GM13977 (cell line): Measurements from ENCODE around the gene PCNX2.

Experiments used
- DNase-seq: peaks from one replicate; pipeline ENCODE4 v3.0.0; 2012; ENCODE audit warnings: low spot score
- in situ Hi-C: fragments of 300-500 bp; cut with MboI; formaldehyde crosslinking; loops from one replicate; pipeline ENCODE4 v1.12.0; 2022; ENCODE audit warnings: low sequenced_read_pairs, low pct_unique_long_range_greater_than_20kb, mixed read lengths, inconsistent platforms; ENCODE audit not compliant: unreplicated experiment
- TF ChIP-seq, protein P1 (sequence below): IDR thresholded peaks from 2 replicates; pipeline ENCODE4 v1.5.1; 2012; ENCODE audit warnings: mild to moderate bottlenecking, control low read depth; ENCODE audit not compliant: insufficient read depth; ENCODE audit errors: extremely low read depth, missing control alignments

Gene PCNX2

DNA sequence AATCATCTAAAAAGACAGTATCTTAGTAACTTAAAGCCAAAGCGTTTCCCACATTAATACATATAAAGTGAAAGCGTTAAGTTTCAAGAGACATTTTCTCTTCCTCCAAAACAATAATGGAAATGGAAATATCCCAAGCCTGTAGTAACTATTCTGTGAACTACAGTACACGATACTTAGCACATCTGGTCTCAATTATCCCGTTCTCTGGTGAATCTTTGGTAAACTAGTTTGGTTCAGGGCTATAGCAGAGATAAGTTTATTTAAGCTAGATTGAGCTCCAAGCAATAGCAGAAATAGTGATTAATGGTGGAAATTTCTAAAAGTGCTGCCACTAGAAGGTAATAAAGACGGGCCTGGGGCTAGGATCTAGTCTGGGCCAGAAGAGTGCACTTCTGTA, 55.2 kb downstream of the PCNX2 start:
- in situ Hi-C loops = no loop called here
- DNase-seq = no peak
- TF ChIP-seq, protein P1, sequence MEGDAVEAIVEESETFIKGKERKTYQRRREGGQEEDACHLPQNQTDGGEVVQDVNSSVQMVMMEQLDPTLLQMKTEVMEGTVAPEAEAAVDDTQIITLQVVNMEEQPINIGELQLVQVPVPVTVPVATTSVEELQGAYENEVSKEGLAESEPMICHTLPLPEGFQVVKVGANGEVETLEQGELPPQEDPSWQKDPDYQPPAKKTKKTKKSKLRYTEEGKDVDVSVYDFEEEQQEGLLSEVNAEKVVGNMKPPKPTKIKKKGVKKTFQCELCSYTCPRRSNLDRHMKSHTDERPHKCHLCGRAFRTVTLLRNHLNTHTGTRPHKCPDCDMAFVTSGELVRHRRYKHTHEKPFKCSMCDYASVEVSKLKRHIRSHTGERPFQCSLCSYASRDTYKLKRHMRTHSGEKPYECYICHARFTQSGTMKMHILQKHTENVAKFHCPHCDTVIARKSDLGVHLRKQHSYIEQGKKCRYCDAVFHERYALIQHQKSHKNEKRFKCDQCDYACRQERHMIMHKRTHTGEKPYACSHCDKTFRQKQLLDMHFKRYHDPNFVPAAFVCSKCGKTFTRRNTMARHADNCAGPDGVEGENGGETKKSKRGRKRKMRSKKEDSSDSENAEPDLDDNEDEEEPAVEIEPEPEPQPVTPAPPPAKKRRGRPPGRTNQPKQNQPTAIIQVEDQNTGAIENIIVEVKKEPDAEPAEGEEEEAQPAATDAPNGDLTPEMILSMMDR = no peak

DNA sequence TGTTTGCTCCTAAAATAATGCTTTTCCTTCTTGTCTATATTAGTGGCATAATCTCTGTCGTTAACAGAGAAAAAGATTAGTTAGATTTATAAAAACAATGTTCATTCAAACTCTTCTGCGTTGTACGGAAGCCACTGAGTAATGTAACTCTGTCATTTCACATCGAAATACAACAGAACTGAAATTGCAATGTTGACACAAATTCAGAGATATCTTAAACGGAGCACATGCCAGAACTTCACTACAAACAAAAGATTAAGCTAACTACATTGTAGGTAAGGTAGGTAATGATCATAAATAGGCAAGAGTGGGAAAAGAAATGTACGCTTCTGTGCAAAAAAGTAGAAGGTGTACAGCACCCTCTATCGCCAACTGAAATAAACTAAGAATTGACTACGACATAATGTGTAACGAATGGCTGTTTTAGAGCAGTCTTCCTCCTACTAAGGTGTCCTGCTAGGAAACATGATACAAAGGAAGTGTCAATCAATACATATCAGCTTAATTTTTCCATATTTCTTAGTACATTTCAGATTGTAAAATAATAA, 56.6 kb downstream of the PCNX2 start:
- in situ Hi-C loops = loop anchor here (10.0 kb wide), 1 partner anchor 604 kb away; the partner anchor contains the start of gene SIPA1L2
- TF ChIP-seq, protein P1 = no peak
- no peak for DNase-seq

DNA sequence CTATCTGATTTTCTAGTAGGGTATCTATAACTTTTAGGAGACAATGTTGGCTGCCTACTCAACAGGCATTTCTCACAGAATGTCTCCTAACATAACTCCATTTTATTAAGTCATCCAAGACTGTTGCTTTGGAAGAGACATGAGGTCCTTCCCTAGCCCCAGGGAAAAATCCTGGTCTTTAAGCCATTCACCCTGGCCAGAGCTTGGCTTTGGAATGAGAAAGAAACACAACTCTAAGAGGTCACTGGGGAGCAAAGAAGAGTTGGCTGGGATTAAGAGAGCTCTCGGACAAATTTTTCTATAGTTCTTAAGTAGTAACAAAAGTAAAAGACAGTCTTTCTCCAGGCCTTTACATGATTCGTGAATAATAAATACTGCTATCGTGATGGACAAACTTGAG, 57.9 kb downstream of the PCNX2 start:
- in situ Hi-C loops = loop anchor here (10.0 kb wide), 1 partner anchor 603 kb away; the partner anchor contains the start of gene SIPA1L2

DNA sequence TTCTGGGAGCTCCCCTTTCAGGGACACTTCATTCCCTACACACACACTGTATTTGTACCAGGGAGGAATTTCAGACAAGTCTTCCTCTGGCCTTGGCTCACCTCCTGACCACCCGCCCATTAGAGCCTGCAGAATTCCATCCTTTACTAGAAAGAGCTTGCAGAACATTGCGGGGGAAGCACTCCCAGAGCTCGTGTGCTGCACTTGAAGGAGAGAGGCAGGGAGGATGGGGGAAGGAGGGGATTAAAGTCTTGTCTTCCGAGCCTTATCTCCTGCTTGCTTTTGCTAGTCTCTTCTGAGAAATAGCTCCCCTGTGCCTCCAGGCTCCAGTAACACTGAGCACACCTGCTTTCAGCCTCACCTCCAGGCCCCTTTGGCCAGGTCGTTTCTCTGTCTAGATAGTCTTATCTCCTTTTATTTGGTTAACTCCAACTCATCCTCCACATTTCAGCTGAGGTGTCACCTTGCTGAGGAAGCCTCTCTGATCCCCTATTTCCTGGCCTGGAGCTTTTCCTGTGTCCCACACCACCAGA, 62.0 kb downstream of the PCNX2 start:
- in situ Hi-C loops = loop anchor here (10.0 kb wide), 1 partner anchor 599 kb away; the partner anchor contains the start of gene SIPA1L2
- no peak for DNase-seq
- TF ChIP-seq, protein P1 = no peak

More for the DNA sequence above, 57.9 kb downstream of the PCNX2 start:
- no peak for DNase-seq
- TF ChIP-seq, protein P1 = no peak

DNA sequence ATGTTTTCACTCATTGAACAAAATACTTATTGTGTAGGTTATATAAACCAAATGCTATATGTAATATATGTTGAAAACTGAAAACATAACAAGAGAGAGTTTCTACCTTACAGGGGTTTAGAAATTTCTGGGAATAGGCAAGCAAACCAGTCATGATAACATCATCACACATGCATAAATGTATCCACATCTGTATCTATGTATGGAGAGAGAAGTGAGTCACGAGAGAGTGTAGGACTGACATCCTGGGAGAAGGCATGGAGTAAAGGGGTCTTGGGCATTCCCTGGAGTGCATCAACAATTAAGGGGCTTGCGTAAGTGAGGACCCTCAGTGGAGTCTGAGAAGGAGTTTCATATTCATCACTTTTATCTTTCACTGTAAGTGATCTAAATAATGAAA, 65.5 kb downstream of the PCNX2 start:
- DNase-seq = no peak
- in situ Hi-C loops = loop anchor here (10.0 kb wide), 1 partner anchor 595 kb away; the partner anchor contains the start of gene SIPA1L2
- TF ChIP-seq, protein P1 = no peak

DNA sequence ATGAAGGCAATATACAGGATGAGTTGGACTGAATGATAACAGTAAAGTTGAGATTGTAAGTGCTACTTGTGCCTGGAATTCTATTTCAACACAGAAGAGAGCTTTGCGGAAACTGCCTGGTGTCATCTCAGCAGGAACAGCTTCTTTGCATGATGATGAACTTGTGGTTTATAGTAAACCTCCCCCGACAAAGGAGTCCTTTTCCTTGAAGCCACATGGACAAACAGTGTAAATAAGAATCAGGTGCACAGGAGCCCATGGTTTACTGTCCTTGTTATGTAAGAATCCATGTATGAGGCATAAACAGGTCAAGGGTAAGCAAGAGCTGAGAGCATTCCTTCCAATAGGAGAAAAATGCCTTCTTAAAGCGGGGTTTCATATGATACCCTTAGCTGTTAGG, 66.2 kb downstream of the PCNX2 start:
- TF ChIP-seq, protein P1 = no peak
- in situ Hi-C loops = no loop called here
- DNase-seq = no peak
